Stimulated activated CD4-positive, alpha-beta T cell treated with anti-CD3 and anti-CD28 coated beads, Interleukin-12 subunit alpha, Interleukin-12 subunit beta, amount 100 ng/mL, for 48 hours (primary cell): Measurements from ENCODE around the gene TP63.
A peak's percentile ranks its signal among the peaks of the same experiment; 100 is the strongest.
"Not testable (repeated sequence)": the region's sequence is repeated elsewhere in the genome, so short reads cannot be mapped to it uniquely, and the experiment has no call there.

Experiments
- DNase-seq, 3 donors: peaks; one replicate each; pipeline ENCODE4 v3.0.0-alpha.2; 2020; ENCODE audit warnings: low read depth in 2 of 3, low spot score in 1 of 3

The TP63 gene

DNA sequence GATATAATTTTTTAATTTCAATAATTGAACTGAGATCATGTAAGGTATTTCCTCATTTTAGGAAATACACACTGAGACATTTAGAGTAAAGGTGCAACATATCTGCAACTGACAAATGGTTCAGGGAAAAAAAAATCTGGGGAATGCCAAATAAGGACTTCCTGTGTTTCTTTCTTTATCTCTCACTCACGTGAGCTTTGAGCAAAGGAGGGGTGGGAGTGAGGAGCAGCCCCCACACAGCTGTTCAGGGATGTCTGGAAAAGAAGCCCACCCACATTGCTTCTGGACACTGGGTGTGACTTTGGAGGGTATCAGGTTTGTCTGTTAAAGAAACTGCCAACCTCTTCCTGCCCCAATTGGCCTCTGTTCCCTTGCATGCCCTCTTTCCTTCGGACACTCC, 5.6 kb upstream of the TP63 start:
- DNase-seq: no peak

DNA sequence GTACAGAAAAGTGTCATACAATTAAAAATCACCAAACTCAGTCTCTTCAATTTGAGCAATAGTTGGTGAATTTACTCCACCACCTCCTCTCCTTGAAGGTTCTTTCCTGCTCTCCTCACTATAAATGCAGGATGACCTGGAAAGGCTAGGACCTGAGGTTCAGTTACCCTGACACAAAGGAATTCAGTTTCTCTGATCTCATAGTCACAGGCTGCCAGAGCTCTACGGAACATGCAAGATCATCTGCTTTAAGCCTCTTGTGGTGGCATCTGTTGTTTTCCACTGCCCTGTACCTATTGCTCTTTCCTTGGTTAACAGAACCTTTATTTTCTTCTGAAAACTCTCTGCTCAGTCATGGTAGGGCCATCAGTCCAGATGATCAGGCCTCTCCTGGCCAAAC, 4.9 kb upstream of the TP63 start:
- DNase-seq: no peak

DNA sequence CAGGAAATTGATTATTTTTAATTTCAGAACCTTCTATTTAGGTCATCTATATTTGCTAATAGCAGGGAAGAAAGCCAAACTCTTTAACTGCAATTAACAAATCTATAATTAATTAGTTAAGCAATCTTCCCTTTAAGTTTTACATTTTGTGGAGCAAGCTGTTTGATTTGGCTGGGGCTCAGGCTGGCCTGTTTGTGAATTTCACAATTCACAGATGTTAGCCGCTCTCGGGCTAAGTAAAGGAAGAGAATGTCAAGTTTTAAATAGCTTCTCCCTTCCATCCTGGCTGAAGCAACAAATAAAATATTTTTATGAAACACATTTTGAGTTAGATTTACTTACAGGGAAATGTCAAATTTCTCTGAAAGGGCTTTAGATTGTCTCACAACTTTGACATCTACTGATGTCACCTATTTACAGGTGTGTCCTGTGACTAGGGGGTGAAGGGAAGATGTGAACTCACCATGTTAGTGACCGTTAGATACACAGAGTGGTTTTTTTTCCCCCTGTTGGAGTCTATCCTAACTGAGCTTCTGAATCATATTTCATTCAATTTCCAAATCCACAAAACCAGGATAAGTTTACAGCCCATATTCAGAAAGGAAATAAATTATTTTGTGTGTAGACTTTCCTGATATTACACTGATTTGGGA, 1.3 kb upstream of the TP63 start:
- DNase-seq: no peak

DNA sequence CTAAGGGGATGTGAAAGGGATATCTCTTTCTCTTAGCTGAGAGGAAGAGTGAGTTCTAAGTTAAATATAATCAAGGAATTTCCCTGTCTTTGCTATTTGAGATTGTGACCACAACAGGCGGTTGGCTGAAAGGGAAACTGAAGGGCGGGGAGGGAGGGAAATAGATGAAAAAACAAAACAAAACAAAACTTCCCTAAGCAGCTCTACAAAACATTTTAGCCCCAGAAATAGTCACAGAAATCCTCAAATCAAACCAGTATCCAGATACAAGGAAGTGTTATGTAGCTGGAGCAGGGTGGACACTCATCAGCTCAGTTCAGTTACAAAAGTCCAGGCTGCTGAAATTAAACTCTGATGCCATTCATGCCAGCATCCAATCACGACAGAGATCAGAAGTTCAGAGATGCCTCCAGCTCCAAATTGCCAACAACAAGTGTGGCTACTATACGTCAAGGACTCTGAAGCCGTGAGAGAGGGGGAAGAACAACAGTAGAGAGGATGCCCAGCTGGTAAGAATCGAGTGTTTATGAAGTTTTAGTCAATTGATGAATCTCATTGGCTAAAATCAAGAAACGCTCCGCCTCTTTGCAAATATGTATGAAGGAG, 319 bp upstream of the TP63 start:
- no peak for DNase-seq

DNA sequence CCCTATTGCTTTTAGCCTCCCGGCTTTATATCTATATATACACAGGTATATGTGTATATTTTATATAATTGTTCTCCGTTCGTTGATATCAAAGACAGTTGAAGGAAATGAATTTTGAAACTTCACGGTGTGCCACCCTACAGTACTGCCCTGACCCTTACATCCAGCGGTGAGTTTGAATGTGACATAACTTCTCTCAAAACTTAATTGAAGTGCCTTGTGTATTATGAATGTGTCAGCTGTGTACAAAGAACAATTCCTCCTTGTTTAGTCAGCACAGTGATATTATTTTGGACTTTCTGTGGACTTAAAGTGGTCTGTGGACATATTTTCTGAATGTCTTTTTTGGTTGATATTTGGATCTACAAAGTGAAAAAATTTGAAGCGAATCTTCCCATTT, 220 bp downstream of the TP63 start:
- DNase-seq: no peak

DNA sequence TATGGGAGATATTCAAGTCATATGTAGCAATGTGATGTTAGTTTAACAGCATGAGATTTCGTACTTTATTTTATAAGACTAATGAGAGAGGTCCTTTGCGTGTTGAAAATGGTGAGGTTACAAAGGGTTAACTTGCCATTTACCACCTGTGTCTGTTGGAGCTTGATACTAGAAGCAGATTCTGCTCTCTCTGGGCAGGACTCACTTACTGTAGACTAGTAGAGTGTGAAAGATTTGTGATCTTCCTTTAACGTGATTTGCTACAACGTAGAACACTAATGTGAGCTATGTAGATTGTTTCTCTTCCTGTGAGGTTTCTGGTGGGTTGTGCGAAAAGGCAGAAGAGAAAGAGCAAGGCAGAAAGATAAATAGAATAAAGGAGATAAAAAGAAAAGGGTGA, 1.1 kb downstream of the TP63 start:
- no peak for DNase-seq

DNA sequence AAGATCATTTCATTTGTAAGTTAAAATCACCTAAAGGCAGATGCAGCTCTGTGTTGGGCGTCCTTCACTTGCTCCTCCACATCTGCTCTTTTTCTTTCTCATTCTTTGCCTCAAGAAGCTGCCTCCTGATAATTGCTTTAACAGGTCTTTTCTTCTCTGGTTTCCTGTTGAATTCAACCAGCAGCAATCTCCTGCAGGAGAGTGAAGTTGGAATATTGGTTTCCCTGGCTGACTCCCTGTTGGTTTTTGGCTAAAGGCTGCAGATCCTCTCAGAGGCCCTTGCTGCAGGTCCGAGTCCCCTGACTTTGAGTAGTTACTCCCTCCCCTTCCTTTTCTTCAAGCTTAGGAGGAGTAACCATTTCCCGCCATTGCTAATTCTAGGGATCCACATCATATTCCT, 4.2 kb downstream of the TP63 start:
- no peak for DNase-seq

DNA sequence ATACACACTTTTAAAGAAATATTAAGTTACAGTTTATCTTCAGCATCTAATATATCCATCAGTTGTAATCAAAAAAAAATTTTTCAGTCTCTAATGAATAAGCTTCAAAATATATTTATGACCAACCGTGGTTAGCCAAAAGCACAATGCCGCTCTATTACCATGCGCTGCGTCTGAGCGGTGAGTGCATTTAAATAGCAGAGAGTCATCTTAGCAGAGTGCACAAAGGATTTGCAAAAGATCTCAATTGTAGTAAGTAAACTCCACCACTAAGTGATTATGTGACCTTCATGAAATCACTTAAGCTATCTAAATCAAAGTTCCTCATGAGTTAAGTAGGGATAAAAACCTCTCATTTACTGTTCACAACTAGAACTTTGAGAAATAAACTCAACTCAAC, 4.9 kb downstream of the TP63 start:
- no peak for DNase-seq

DNA sequence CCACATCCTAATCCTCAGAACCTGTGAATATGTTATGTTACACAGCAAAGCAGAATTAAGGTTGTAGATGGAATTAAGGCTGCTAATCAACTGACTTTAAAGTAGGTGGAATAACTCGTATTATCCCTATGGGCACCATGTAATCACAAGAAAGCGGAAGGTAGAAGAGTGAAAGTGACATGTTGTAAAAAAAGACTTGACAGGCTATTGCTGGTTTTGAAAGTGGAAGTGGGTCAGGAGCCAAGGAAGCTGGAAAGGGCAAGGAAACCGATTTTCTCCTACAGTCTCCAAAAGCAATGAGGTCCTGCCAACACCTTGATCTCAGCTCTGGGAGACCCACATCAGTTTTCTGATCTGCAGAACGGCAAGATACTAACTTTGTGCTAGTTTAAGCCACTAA, 6.6 kb downstream of the TP63 start:
- no peak for DNase-seq

DNA sequence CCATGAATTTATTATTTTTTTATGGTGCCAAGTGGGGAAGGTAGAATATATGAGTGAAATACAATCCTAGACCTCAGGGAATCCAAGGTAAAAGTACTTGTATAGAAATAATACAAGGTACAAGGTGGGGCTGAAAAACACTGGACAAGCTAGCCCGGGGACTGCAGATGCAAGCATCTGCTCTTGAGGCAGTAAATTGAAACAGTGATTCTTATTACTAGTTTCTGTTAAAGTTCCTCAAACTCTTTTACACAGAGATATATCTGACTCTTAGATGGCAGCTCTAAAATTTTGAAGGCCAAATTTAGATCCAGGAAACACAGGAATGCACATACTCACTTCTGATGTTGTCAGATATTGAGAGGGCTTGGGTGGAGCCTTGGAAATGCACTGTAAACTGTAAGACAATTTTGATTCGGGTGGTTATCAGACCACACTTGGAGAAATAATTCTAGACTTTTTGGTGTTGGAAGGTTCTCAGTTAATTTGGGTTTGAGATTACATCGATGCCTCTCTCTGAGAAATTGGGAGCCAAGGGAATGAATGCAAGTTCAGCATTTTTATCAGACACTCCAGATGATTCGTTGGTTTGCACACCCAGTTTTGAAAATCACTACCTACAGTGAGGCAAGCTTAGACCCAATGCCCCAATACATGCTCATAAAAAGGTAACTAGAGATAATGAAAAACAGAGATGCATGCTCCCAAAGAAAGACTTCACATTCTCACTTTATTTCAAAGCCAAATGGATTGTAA, 7.3 kb downstream of the TP63 start:
- no peak for DNase-seq

DNA sequence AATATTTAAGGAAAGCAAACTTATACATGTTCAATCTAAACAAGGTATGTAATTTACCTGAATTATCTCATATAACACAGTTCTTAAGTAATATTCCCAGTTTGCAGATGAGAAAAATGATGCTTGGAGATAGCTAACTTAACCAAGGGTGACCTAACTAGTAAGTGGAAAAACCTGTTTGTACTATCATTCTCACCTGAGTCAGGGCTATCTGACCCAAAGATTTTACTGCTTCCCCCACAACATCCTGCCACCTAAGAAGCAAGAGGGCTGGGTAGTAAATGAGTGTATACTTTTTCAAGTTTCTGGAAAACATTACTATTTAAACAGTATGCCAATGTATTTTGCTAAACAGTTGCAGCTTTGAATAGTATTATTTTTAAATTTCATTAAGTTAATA, 10.6 kb downstream of the TP63 start:
- DNase-seq: no peak

DNA sequence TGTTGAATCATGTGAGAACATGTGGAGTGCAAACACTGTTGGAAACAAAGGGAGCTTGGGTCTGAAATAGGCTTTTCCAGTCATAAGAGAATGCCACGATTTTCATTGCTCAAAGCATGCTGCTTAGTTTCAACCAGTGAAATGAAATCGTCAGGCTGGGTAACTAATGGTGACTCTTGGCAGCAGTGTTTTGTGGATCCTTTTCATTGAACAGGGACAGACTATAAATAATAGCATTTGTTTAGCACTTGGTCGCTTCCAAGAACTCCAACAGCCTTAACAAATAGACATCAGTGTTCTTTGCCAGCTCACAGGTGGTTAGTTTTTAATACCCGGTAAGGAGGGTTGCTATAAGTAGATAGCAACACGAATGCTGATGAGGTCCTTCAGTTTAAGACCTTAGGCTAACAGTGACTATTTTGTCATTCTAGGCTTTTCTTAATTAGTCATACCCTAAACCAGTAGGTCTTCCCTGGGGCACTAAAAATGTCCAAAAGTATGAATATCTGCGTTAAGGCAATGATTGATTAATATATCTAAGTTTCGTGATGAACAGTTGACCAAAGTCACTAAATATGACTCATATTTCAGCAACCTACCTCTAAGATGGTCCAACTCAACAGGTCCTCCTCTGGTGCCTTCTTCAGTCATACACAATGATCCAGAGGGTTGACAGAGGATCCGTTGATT, 15.8 kb downstream of the TP63 start:
- DNase-seq: no peak

DNA sequence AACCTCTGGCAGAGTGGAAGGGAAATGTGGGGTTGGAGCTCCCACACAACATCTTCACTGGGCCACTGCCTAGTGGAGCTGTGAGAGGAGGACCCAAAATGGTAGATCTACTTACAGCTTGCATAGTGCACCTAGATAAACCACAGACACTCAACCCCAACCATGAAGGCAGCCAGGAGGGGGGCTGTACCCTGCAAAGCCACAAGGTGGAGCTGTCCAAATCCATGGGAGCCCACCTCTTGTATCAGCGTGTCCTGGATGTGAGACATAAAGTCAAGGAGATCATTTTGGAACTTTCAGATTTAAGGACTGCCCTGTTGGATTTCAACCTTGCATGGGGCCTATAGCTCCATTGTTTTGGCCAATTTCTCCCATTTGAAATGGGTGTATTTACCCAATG, 20.9 kb downstream of the TP63 start:
- peak in 1 of 3 donors; percentile 14 for DNase-seq

DNA sequence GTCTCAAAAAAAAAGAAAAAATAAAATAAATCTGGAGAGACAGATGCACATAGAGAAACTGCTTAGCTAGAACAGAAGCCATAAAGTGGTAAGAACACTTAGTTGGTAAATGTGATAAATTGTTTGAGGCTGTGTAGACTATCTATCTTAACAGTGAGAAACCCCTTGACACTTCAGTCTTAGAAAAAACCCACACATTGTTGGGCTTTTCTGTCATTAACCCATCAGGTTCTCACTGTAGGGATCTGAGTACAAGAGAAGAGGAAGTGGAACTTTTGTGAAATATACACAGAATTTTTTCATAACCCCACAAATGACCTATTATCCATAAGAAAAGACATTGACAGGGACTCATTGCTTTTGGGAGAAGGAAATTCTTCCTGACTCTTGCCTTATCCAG, 24.4 kb downstream of the TP63 start:
- DNase-seq: no peak

DNA sequence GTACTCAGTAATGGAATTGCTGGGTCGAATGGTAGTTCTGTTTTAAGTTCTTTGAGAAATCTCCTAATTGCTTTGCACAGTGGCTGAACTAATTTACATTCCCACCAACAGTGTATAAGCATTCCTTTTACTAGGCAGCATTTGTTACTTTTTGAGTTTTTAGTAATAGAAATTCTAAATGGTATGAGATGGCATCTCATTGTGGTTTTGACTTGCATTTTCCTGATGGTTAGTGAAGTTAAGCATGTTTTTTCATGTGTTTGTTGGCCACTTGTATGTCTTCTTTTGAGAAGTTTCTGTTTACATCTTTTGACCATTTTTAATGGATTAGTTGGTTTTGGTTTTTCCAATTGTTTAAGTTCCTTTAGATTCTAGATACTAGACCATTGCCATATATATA, 28.4 kb downstream of the TP63 start:
- DNase-seq: no peak

DNA sequence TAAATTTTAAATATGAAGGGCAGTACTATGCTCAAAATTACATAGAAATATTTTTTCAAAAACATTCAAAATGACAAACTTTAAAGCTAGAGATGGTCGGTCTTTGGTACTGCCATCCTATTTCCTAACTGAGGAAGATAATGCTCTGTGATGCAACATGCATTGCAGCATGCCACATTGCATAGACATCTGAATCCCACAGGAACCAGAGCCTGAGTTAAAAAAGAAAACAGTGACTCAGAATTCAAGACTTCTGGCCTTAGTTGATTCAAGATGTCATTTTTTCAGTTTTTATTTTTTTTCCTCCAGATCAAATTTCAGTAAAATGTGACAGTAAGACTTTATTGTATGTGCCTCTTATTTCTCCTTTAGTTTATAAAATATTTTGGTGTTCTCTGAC, 33.1 kb downstream of the TP63 start:
- DNase-seq: no peak

DNA sequence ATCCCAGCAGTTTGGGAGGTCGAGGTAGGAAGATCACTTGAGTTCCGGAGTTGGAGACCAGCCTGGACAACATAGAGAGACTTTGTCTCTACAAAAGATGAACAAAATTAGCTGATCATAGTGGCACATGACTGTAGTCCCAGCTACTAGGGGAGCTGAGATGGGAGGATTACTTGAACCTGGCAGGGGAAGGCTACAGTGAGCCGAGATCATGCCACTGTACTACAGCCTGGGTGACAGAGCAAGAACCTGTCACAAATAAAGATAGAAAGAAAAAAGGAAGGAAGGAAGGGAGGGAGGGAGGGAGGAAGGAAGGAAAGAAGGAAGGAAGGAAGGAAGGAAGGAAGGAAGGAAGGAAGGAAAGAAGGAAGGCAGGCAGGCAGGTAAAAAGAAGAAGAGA, 41.2 kb downstream of the TP63 start:
- DNase-seq: not testable (repeated sequence)

DNA sequence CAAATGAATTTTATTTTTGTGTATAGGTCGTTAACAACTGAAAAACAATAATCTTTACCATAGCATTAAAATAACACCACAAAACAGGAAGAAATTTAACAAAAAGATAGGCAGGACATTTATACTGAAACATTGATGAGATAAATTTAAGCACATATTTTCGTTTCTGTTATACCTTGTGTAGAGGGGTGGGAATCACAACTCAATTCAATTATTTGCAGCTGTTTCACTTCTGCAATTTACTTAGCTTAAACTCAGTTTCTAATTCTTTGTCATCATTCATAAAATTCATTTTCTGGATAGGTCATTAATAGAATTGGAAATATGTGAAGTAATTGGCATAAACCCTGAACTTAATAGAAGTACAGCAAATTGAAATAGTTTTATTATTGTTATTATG, 42.3 kb downstream of the TP63 start:
- DNase-seq: no peak

DNA sequence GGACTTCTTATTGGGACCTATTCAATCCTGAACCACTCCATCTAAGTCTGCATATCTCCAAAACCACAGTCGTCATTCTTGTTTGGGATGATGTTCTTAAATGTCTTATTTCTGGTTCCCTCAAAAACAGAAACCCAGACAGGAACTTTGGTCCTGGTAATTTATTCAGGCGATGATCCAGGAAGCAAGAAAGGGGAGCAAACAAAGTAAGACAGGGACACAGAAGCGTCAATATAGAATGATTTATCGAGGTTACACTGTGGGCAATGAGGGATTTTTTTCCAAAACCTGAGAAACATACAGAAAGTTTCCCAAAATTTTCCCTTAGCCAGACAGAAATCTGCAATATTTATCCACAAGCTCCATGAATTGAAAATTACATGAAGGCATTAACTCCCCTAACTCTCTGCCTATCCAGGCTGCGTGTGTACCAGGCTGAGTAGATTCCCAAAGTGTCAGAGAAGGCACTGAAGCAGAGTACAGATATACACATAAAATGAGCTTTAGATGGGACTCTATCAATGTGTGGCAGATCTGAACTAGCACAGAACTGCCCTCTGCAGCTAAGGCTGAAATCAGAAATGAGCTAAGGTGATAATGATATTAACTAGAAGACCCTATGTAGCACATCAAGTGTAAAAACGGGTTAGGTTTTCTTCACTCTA, 43.2 kb downstream of the TP63 start:
- no peak for DNase-seq

DNA sequence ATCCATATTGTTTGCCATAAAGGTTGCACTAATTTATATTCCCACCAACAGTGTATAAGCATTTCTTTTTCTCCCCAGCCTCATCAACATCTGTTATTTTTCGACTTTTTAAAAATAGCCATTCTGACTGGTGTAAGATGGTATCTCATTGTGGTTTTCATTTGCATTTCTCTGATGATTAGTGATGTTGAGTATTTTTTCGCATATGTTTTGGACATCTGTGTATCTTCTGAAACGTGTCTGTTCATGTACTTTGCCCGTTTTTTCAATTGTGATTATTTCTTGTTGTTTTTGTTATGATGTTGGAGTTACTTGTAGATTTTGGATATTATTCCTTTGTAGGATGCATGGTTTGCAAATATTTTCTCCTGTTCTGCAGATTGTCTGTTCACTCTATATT, 46.5 kb downstream of the TP63 start:
- DNase-seq: no peak

DNA sequence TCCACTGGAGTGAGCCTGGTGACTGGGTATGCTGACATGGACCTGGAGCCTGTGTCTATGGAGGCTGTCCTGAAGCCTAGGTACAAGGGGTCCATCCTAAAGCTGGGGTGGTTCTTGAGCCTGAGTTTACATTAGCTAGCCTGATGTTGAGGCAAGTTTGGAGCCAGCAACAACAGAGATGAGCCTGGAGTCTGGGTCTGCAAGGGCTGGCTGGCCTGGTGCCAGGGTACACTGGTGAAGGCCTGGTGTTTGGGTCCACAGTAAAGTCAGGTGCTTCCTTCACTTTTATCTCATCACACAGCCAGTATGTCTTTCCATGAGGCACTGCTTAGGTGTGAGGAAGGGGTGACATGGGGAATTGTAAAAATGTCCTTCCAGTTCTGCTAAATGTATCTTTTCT, 49.5 kb downstream of the TP63 start:
- DNase-seq: no peak
